HuH-7 (cell line): ENCODE results near the gene SRGAP3.

Experiments
- DNase-seq: peaks from one replicate; pipeline ENCODE4 v3.0.0; 2011; ENCODE audit warnings: low spot score

The SRGAP3 gene

GRCh38 chr3:9253327-9253726 is 3.9 kb upstream of the SRGAP3 start:
- DNase-seq, result no peak

GRCh38 chr3:9251055-9251786 is 1.8 kb upstream of the SRGAP3 start:
- no peak for DNase-seq

GRCh38 chr3:9250236-9250635 is 790 bp upstream of the SRGAP3 start:
- no peak for DNase-seq

- DNase-seq, result no peak
Observed at GRCh38 chr3:9248522-9249271, 749 bp downstream of the SRGAP3 start.

GRCh38 chr3:9247941-9248521 is 1.4 kb downstream of the SRGAP3 start:
- no peak for DNase-seq

- DNase-seq, result no peak
Observed at GRCh38 chr3:9247361-9247940, 2.0 kb downstream of the SRGAP3 start.

GRCh38 chr3:9246189-9246588 is 3.3 kb downstream of the SRGAP3 start:
- DNase-seq, result no peak

- DNase-seq, result no peak
Observed at GRCh38 chr3:9244495-9245183, 4.8 kb downstream of the SRGAP3 start.

- DNase-seq, result no peak
Observed at GRCh38 chr3:9241956-9242355, 7.5 kb downstream of the SRGAP3 start.

GRCh38 chr3:9239680-9240079 is 9.8 kb downstream of the SRGAP3 start:
- DNase-seq, result no peak

GRCh38 chr3:9238721-9239295 is 10.6 kb downstream of the SRGAP3 start:
- no peak for DNase-seq

- no peak for DNase-seq
Observed at GRCh38 chr3:9238276-9238675, 11.2 kb downstream of the SRGAP3 start.

- no peak for DNase-seq
Observed at GRCh38 chr3:9233814-9234600, 15.4 kb downstream of the SRGAP3 start.

GRCh38 chr3:9233101-9233500 is 16.3 kb downstream of the SRGAP3 start:
- no peak for DNase-seq

- no peak for DNase-seq
Observed at GRCh38 chr3:9231937-9232336, 17.5 kb downstream of the SRGAP3 start.

- no peak for DNase-seq
Observed at GRCh38 chr3:9231471-9231870, 18.0 kb downstream of the SRGAP3 start.

GRCh38 chr3:9231006-9231405 is 18.4 kb downstream of the SRGAP3 start:
- DNase-seq, result no peak

GRCh38 chr3:9230596-9230995 is 18.9 kb downstream of the SRGAP3 start:
- no peak for DNase-seq

GRCh38 chr3:9229879-9230278 is 19.6 kb downstream of the SRGAP3 start:
- no peak for DNase-seq

GRCh38 chr3:9229325-9229724 is 20.1 kb downstream of the SRGAP3 start:
- DNase-seq, result no peak

GRCh38 chr3:9226326-9226725 is 23.1 kb downstream of the SRGAP3 start:
- DNase-seq, result no peak
